ENCODE data around the gene WDR46. TPM values are rescaled to one million over a fixed set of nuclear protein-coding genes. Genes with fewer than 3 reads are reported as not detected.
A peak's percentile ranks its signal among the peaks of the same experiment; 100 is the strongest.

Gene WDR46
- total and polyA plus RNA-seq, 2 donors (not counting 3 experiments of a cell fraction or from before 2014, with no cell fraction given): 61.4 to 71.2 TPM

DNA sequence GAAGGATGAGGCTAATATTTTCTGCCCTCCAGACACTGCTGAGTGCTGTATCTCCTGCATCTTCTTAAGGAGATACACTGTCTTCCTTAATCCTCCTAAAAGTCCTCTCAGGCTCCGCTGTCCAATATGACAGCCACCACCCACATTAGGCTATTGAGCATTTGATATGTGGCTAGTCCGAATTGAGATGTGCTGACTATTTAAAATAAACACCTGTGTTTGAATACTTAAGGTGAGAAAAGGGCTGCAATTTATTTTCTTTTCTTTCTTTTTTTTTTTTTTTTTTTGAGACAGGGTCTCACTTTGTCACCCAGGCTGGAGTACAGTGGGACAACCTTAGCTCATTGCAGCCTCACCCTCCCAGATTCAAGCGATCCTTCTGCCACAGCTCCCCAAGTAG is 12.8 kb upstream of the WDR46 start:
- no peak overlapping the region for H2AFZ ChIP-seq (ENCODE audit: low read depth, low read length)
- peaks cover 8 to 19% of the 10 kb centered on the region in 2 experiments for H3K36me3 ChIP-seq (ENCODE audit: control insufficient read depth in 2 of 2, extremely low read depth in 1 of 2, insufficient read depth in 2 of 2, low read length in 2 of 2)
- TF ChIP-seq POLR2AphosphoS5 (IDR thresholded peaks at IDR 0.05; ENCODE audit: insufficient read depth, low read depth, low read length) (no peak), FOS (IDR thresholded peaks at IDR 0.05; ENCODE audit: borderline replicate concordance, insufficient read depth, low read length) (no peak), GATA2 (IDR thresholded peaks at IDR 0.05; ENCODE audit: insufficient read depth, insufficient read length, low read depth, low read length) (no peak), EZH2 (IDR thresholded peaks at IDR 0.05; ENCODE audit: borderline replicate concordance, low read depth, low read length, severe bottlenecking) (no peak), MYC (IDR thresholded peaks at IDR 0.05; ENCODE audit: low read depth, low read length) (no peak), JUN (IDR thresholded peaks at IDR 0.05; ENCODE audit: borderline replicate concordance, insufficient read depth, insufficient read length, low read depth) (no peak), POLR2A (IDR thresholded peaks at IDR 0.05; ENCODE audit: low read depth, low read length) (no peak)
- TF ChIP-seq, protein P1, sequence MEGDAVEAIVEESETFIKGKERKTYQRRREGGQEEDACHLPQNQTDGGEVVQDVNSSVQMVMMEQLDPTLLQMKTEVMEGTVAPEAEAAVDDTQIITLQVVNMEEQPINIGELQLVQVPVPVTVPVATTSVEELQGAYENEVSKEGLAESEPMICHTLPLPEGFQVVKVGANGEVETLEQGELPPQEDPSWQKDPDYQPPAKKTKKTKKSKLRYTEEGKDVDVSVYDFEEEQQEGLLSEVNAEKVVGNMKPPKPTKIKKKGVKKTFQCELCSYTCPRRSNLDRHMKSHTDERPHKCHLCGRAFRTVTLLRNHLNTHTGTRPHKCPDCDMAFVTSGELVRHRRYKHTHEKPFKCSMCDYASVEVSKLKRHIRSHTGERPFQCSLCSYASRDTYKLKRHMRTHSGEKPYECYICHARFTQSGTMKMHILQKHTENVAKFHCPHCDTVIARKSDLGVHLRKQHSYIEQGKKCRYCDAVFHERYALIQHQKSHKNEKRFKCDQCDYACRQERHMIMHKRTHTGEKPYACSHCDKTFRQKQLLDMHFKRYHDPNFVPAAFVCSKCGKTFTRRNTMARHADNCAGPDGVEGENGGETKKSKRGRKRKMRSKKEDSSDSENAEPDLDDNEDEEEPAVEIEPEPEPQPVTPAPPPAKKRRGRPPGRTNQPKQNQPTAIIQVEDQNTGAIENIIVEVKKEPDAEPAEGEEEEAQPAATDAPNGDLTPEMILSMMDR (IDR thresholded peaks at IDR 0.05; ENCODE audit: extremely low read depth in 1 of 2, insufficient read depth in 1 of 2, low read depth in 1 of 2, low read length in 2 of 2): no peak
- TF ChIP-seq, protein P2, sequence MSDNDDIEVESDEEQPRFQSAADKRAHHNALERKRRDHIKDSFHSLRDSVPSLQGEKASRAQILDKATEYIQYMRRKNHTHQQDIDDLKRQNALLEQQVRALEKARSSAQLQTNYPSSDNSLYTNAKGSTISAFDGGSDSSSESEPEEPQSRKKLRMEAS (IDR thresholded peaks at IDR 0.05; ENCODE audit: insufficient read depth, insufficient read length): no peak
- intact Hi-C loops (cut with micrococcal nuclease) (no loop called here), dilution Hi-C loops (cut with MboI; ENCODE audit: extremely low pct_ligation_motif_present, low sequenced_read_pairs) (no loop called here)
- ChIA-PET POLR2A (no interaction called here), CTCF (interaction anchor here (0.7 to 2.5 kb wide), 4 partner anchors 11 to 245 kb away, joined by 3 to 11 read pairs (median 4); partner anchors contain the start of gene TAPBP)
- no peak overlapping the region for H3K27ac ChIP-seq (ENCODE audit: insufficient read depth, low read depth, low read length)
- H3K4me1 ChIP-seq (ENCODE audit: control insufficient read depth, extremely low read depth, insufficient read depth, low read length): peaks cover 13% of the 10 kb centered on the region
- BruUV-seq (replicated peaks): no TSS peak
- peaks cover 16% of the 10 kb centered on the region for H3K79me2 ChIP-seq (ENCODE audit: control insufficient read depth, insufficient read depth, low read length)
- H3K9me1 ChIP-seq (replicated peaks; ENCODE audit: control insufficient read depth, extremely low read depth, insufficient read depth, low read length): no peaks in the 10 kb centered on the region
- peak; percentile 52 for FAIRE-seq
- no peaks in the 10 kb centered on the region for H3K9me3 ChIP-seq (replicated peaks; ENCODE audit: control insufficient read depth, insufficient read depth, low read length)
- DNase-seq (ENCODE audit: low read depth, low spot score): no peak
- H3K9ac ChIP-seq (replicated peaks; ENCODE audit: extremely low read depth, insufficient read depth, low read length): no peak overlapping the region
- no peaks in the 10 kb centered on the region for H3K27me3 ChIP-seq (ENCODE audit: control insufficient read depth in 2 of 2, insufficient read depth in 2 of 2, low read length in 2 of 2)
- H3K4me3 ChIP-seq (replicated peaks in 1 of 3; ENCODE audit: insufficient read depth in 1 of 3, low read depth in 1 of 3, low read length in 3 of 3): no peak overlapping the region
- no peak overlapping the region for H3K4me2 ChIP-seq (ENCODE audit: insufficient read depth, low read length)
- no peaks in the 10 kb centered on the region for H4K20me1 ChIP-seq (replicated peaks; ENCODE audit: control insufficient read depth, extremely low read depth, insufficient read depth, low read length)
